ENCODE measurements around the gene KIF14. TPM values are rescaled to one million over a fixed set of nuclear protein-coding genes. Genes with fewer than 3 reads are reported as not detected.

KIF14 gene
- total RNA-seq, 3 donors from 2014 or later: 0.60 to 3.0 (median 0.81) TPM

DNA sequence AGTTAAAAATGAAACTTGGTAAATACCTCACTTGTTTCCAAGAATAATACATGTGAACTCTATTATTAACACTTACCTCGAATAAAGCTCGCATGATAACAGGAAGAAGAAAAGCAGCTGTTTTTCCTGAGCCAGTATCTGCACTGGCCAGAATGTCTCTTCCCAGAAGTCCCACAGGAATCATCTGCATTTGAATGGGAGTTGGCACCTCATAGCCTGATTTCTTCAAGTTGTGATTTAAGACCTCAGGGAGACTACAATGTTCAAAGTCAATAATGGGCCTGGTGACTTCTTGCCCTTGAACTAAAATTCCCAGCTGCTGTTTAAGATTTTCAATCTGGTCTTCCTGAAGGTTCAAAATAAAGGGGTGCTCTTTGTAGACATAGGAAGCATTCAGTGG lies 45.3 kb upstream of the KIF14 start:
- Histone ChIP-seq H3K4me3 (no peak overlapping the region), H3K36me3 (ENCODE audit: low read depth) (peaks cover 3% of the 10 kb centered on the region), H3K9me3 (no peaks in the 10 kb centered on the region), H3K4me1 (ENCODE audit: low read depth) (peaks cover 15% of the 10 kb centered on the region)
- TF ChIP-seq, protein P1, sequence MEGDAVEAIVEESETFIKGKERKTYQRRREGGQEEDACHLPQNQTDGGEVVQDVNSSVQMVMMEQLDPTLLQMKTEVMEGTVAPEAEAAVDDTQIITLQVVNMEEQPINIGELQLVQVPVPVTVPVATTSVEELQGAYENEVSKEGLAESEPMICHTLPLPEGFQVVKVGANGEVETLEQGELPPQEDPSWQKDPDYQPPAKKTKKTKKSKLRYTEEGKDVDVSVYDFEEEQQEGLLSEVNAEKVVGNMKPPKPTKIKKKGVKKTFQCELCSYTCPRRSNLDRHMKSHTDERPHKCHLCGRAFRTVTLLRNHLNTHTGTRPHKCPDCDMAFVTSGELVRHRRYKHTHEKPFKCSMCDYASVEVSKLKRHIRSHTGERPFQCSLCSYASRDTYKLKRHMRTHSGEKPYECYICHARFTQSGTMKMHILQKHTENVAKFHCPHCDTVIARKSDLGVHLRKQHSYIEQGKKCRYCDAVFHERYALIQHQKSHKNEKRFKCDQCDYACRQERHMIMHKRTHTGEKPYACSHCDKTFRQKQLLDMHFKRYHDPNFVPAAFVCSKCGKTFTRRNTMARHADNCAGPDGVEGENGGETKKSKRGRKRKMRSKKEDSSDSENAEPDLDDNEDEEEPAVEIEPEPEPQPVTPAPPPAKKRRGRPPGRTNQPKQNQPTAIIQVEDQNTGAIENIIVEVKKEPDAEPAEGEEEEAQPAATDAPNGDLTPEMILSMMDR (IDR thresholded peaks at IDR 0.05): no peak
- no peak for ATAC-seq
- no peak for DNase-seq
- intact Hi-C loops (cut with DNase I, micrococcal nuclease): no loop called here

DNA sequence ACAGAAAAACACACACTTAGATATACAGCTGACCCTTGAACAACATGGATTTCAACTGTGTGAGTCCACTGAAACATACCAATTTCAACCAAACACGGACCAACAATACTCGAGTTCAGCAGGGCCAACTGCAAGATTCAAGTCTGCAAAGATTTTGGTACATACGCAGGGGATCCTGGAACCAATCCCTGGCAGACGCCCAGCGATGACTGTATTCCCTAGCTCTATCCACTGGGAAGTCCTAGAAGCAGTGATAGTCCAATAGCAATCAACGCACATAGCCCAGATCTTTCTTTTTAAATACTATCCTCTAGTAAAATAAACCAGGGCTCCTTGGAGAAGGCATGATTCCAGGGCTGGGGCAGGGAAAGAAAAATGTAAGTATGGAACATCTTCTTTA lies 40.2 kb upstream of the KIF14 start:
- ATAC-seq: no peak
- Histone ChIP-seq H3K9me3 (no peaks in the 10 kb centered on the region), H3K4me3 (no peak overlapping the region), H3K36me3 (ENCODE audit: low read depth) (no peaks in the 10 kb centered on the region), H3K4me1 (ENCODE audit: low read depth) (no peaks in the 10 kb centered on the region)
- intact Hi-C loops (cut with DNase I, micrococcal nuclease): no loop called here
- DNase-seq: no peak
- TF ChIP-seq, protein P1 (IDR thresholded peaks at IDR 0.05): no peak

DNA sequence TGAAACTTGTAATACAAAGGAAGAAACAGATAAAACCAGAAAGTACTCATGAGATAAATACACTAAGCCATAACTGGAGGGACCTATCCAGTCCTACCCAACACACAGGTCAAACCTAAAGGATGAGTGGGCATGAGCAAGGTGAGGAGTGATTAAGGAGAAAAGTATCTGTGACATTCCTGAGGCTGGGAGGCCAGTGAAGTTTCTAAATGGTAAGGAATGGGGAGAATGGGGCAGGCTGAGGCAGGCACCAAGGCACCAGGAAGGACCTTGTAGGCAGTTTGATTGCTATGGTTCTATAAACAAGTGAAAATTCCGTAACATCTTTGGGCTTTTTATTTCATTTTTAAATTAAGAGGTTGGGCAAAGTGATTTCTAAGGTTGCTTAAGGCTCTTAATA lies 38.7 kb upstream of the KIF14 start:
- ATAC-seq (no peak), DNase-seq (no peak)
- Histone ChIP-seq H3K4me1 (ENCODE audit: low read depth) (no peaks in the 10 kb centered on the region), H3K36me3 (ENCODE audit: low read depth) (no peaks in the 10 kb centered on the region), H3K4me3 (no peak overlapping the region), H3K9me3 (no peaks in the 10 kb centered on the region)
- intact Hi-C loops (cut with DNase I, micrococcal nuclease): no loop called here
- TF ChIP-seq, protein P1 (IDR thresholded peaks at IDR 0.05): no peak

DNA sequence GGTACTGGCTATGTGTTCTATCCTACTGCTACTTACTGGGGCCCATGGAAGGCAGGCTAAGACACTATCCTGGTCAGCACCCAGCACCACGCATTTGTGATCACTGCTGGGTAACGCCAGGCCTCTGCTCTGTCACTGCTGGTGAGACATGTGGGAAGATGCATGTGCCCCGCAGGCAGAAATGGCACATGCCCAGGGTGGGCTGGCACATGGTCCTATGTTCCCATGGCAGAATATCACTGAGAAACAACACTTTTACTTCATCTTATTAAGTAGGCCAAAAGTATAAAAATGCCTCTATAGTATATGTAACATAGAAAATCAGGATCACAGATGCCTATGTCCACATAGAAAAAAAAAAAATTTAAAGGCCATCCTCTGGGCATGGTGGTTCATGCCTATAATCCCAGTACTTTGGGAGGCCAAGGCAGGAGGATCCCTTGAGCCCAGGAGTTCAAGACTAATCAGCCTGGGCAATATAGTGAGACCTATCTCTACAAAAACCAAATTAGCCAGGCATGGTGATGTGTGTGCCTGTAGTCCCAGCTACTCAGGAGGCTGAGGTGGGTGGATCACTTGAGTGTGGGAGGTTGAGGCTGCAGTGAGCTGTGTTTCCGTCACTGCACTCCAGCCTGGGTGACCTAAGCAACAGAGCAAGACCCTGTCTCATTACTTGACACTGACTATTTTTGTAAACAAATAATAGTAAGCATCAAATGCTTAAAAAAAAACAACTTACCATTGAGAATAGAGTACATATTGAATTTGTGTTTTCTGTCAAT lies 37.7 kb upstream of the KIF14 start:
- DNase-seq (no peak), ATAC-seq (no peak)
- no peaks in the 10 kb centered on the region for H3K9me3 ChIP-seq
- H3K4me1 ChIP-seq (ENCODE audit: low read depth): no peaks in the 10 kb centered on the region
- intact Hi-C loops (cut with DNase I, micrococcal nuclease): no loop called here
- H3K4me3 ChIP-seq: no peak overlapping the region
- H3K36me3 ChIP-seq (ENCODE audit: low read depth): no peaks in the 10 kb centered on the region
- TF ChIP-seq, protein P1 (IDR thresholded peaks at IDR 0.05): no peak

DNA sequence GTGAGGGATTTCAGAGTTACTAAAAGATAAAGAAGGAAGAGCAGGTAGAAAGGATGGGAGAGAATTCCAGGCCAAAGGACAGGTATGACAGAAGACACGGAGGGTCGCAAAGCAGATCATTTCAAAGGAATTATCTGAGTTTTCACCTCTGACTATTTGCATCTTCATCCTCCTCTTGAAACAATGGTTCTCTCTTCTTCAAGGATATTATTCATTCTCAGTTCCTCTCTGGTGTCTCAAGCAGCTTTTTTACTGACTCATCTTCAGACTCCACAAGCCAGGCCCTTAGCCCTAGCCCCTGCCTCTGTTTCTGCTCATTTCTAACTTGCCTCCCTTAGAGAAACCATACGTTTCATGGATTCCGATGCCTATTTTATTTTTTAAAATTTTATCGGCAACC lies 34.1 kb upstream of the KIF14 start:
- no peak for DNase-seq
- TF ChIP-seq, protein P1 (IDR thresholded peaks at IDR 0.05): no peak
- Histone ChIP-seq H3K9me3 (no peaks in the 10 kb centered on the region), H3K36me3 (ENCODE audit: low read depth) (no peaks in the 10 kb centered on the region), H3K4me3 (no peak overlapping the region), H3K4me1 (ENCODE audit: low read depth) (no peaks in the 10 kb centered on the region)
- no peak for ATAC-seq
- intact Hi-C loops (cut with DNase I, micrococcal nuclease): no loop called here
